Uterus (tissue), 4 donors: ENCODE results near the gene HOXD10. TPM values are rescaled to one million over a fixed set of nuclear protein-coding genes. Genes with fewer than 3 reads are reported as not detected.

Experiments
- DNase-seq, 2 donors: peaks; one replicate each; pipeline ENCODE4 v3.0.0-alpha.2; 2019 to 2020
- H3K27ac ChIP-seq, 2 donors: fragments of 200-600 bp; sonication (generic); 1 replicate in 1 of 2; 2 replicates in 1 of 2; pipeline ENCODE4 v1.5.1; 2016 to 2018
- H3K27me3 ChIP-seq, 2 donors: fragments of 200-600 bp; sonication (generic); one replicate each; pipeline ENCODE4 v1.5.1; 2018 to 2019; ENCODE audit warnings: control low read depth in 1 of 2
- H3K36me3 ChIP-seq, 2 donors: fragments of 200-600 bp; sonication (generic); one replicate each; pipeline ENCODE4 v1.5.1; 2019; ENCODE audit warnings: control low read depth in 1 of 2
- H3K4me1 ChIP-seq, 2 donors: fragments of 200-600 bp; sonication (generic); one replicate each; pipeline ENCODE4 v1.5.1; 2018 to 2019; ENCODE audit warnings: control low read depth in 1 of 2
- H3K4me3 ChIP-seq, 2 donors: fragments of 200-600 bp; sonication (generic); 1 replicate in 1 of 2; 2 replicates in 1 of 2; pipeline ENCODE4 v1.5.1; 2018 to 2019; ENCODE audit warnings: mild to moderate bottlenecking in 1 of 2
- H3K9me3 ChIP-seq, 2 donors: fragments of 200-600 bp; sonication (generic); one replicate each; pipeline ENCODE4 v1.5.1; 2019; ENCODE audit warnings: control low read depth in 1 of 2
- CTCF ChIP-seq, 4 experiments: fragments of 200-600 bp in 2 of 4; fragments of 450-650 bp in 2 of 4; sonication (generic) in 2 of 4; IDR thresholded peaks; one replicate each; pipeline ENCODE4 v1.5.1; 2016 to 2019; ENCODE audit warnings: antibody characterized with exemption in 4 of 4, mild to moderate bottlenecking in 2 of 4, moderate library complexity in 1 of 4
- POLR2A ChIP-seq, 2 donors: fragments of 450-650 bp; IDR thresholded peaks; one replicate each; pipeline ENCODE4 v1.6.1; 2016; ENCODE audit warnings: antibody characterized with exemption in 2 of 2, mild to moderate bottlenecking in 1 of 2, moderate library complexity in 1 of 2
- intact Hi-C: fragments of 100-400 bp; cut with DNase I; formaldehyde crosslinking; loops from one replicate; pipeline ENCODE4 v1.15.1; 2023; ENCODE audit warnings: low total_unique reads
- total RNA-seq, 4 donors: library from RNA; depleted of rRNA in 3 of 4; stranded (reverse); fragments of >200 nt in 3 of 4; gene quantifications; one replicate each; pipeline versions ENCODE4 v1.1.0 to v1.2.4, GENCODE V29; 2014 to 2023
- donor health status: DM: yes; HTN: yes; CAD: no.

The HOXD10 gene
- total RNA-seq, 4 donors from 2014 or later = 6.8 to 81.0 (median 53.6) TPM

GRCh38 chr2:176137906-176138305 is 21.3 kb downstream of the HOXD10 start:
- Histone ChIP-seq H3K4me3 (peak overlapping the region; percentile 72 to 85), H3K4me1 (peaks cover 3 to 20% of the 10 kb centered on the region in 2 donors), H3K9me3 (no peaks in the 10 kb centered on the region), H3K27ac (peak overlapping the region; percentile 98 to 99), H3K27me3 (no peaks in the 10 kb centered on the region), H3K36me3 (no peaks in the 10 kb centered on the region)
- DNase-seq = peak; percentile 36 to 58
- no peak for TF ChIP-seq CTCF (IDR thresholded peaks at IDR 0.05)
- peak; percentile 17 to 28 for TF ChIP-seq POLR2A (IDR thresholded peaks at IDR 0.05)
- intact Hi-C loops = no loop called here

- Histone ChIP-seq H3K36me3 (no peaks in the 10 kb centered on the region), H3K4me3 (peak overlapping the region; percentile 72 to 85), H3K27me3 (no peaks in the 10 kb centered on the region), H3K9me3 (no peaks in the 10 kb centered on the region), H3K4me1 (peaks cover 3 to 25% of the 10 kb centered on the region in 2 donors), H3K27ac (peak overlapping the region; percentile 98 to 99)
- intact Hi-C loops = no loop called here
- peak; percentile 43 to 60 for DNase-seq
- TF ChIP-seq POLR2A (IDR thresholded peaks at IDR 0.05) = peak; percentile 4 to 6
- TF ChIP-seq CTCF (IDR thresholded peaks at IDR 0.05) = no peak
Measured at GRCh38 chr2:176138526-176138922, 21.9 kb downstream of the HOXD10 start.

GRCh38 chr2:176138923-176139660 is 22.5 kb downstream of the HOXD10 start:
- Histone ChIP-seq H3K27ac (peak overlapping the region; percentile 98 to 99), H3K36me3 (no peaks in the 10 kb centered on the region), H3K4me3 (peak overlapping the region; percentile 72 to 85), H3K4me1 (peaks cover 3 to 23% of the 10 kb centered on the region in 2 donors), H3K27me3 (no peaks in the 10 kb centered on the region), H3K9me3 (no peaks in the 10 kb centered on the region)
- intact Hi-C loops = no loop called here
- TF ChIP-seq CTCF (IDR thresholded peaks at IDR 0.05) = no peak
- TF ChIP-seq POLR2A (IDR thresholded peaks at IDR 0.05) = no peak
- DNase-seq = peak; percentile 28 to 49

GRCh38 chr2:176139661-176140512 is 23.3 kb downstream of the HOXD10 start:
- peak overlapping the region; percentile 72 to 85 for H3K4me3 ChIP-seq
- H3K9me3 ChIP-seq = no peaks in the 10 kb centered on the region
- H3K27ac ChIP-seq = peak overlapping the region; percentile 98 to 99
- peak in 1 of 2 donors; percentile 23 for TF ChIP-seq POLR2A (IDR thresholded peaks at IDR 0.05)
- no peak for TF ChIP-seq CTCF (IDR thresholded peaks at IDR 0.05)
- intact Hi-C loops = loop anchor here (5.0 kb wide), 3 partner anchors 317 to 497 kb away; no protein-coding TSS in a partner anchor
- no peaks in the 10 kb centered on the region for H3K27me3 ChIP-seq
- peak; percentile 65 to 77 for DNase-seq
- H3K4me1 ChIP-seq = peaks cover 5 to 16% of the 10 kb centered on the region in 2 donors
- no peaks in the 10 kb centered on the region for H3K36me3 ChIP-seq
